Measurements from ENCODE around the gene IAH1. TPM values are rescaled to one million over a fixed set of nuclear protein-coding genes. Genes with fewer than 3 reads are reported as not detected.

IAH1 gene
- total and polyA plus RNA-seq, 9 of the 15 experiments (the other 6 are each of a cell fraction or from before 2014, with no cell fraction given), result 0.04 to 19.3 (median 0.36) TPM; not detected in 3

GRCh38 chr2:9466147-9466683 lies 8.1 kb upstream of the IAH1 start (continued):
- TF ChIP-seq HSF4 (CRISPR knock-in tag; IDR thresholded peaks at IDR 0.05; ENCODE audit: borderline replicate concordance) (no peak), PPARD (CRISPR knock-in tag; IDR thresholded peaks at IDR 0.05) (no peak), GTF2A2 (tag; IDR thresholded peaks at IDR 0.05) (no peak), CC2D1A (IDR thresholded peaks at IDR 0.05) (no peak), TBP (optimal IDR thresholded peaks at IDR 0.05; ENCODE audit: low read depth, low read length) (no peak), PATZ1 (CRISPR knock-in tag; IDR thresholded peaks at IDR 0.05; ENCODE audit: borderline replicate concordance) (no peak), U2AF1 (optimal IDR thresholded peaks at IDR 0.05; ENCODE audit: low read depth, low read length) (no peak), ZNF511 (CRISPR knock-in tag; IDR thresholded peaks at IDR 0.05) (no peak), ZBTB33 (CRISPR knock-in tag; IDR thresholded peaks at IDR 0.05) (peak; percentile 97), KAT7 (CRISPR knock-in tag; IDR thresholded peaks at IDR 0.05; ENCODE audit: borderline replicate concordance) (no peak), MBD1 (CRISPR knock-in tag; IDR thresholded peaks at IDR 0.05) (0 out of 2 replicates have a peak, but pooled peaks have one; percentile 24), FOXP4 (CRISPR knock-in tag; IDR thresholded peaks at IDR 0.05; ENCODE audit: borderline replicate concordance) (no peak), ZSCAN29 (IDR thresholded peaks at IDR 0.05) (no peak), ZNF121 (CRISPR knock-in tag; conservative IDR thresholded peaks at IDR 0.05) (peak; percentile 64; the same call in 1 of the 2 replicates), LARP7 (IDR thresholded peaks at IDR 0.05) (no peak), HOXB6 (CRISPR knock-in tag; IDR thresholded peaks at IDR 0.05; ENCODE audit: borderline replicate concordance) (no peak), ZBTB43 (CRISPR knock-in tag; IDR thresholded peaks at IDR 0.05) (peak; percentile 97), GTF2B (IDR thresholded peaks at IDR 0.05; ENCODE audit: extremely low read depth, insufficient read length) (no peak)

All from K562 (cell line).